Measurements from ENCODE around the gene CCDC15. TPM values are rescaled to one million over a fixed set of nuclear protein-coding genes. Genes with fewer than 3 reads are reported as not detected.
A peak's percentile ranks its signal among the peaks of the same experiment; 100 is the strongest.

Gene CCDC15
- total and polyA plus RNA-seq, 2 of the 13 experiments (the other 11 are each of a cell fraction or from before 2014, with no cell fraction given): 2.2 to 4.6 TPM

- peak; percentile 45 for TF ChIP-seq ZNF18 (CRISPR knock-in tag; IDR thresholded peaks at IDR 0.05; ENCODE audit: insufficient replicate concordance)
- peak; percentile 95 for TF ChIP-seq KAT8 (CRISPR knock-in tag; IDR thresholded peaks at IDR 0.05)
- no peak for TF ChIP-seq ZNF251 (CRISPR knock-in tag; IDR thresholded peaks at IDR 0.05)
- TF ChIP-seq, protein P1, sequence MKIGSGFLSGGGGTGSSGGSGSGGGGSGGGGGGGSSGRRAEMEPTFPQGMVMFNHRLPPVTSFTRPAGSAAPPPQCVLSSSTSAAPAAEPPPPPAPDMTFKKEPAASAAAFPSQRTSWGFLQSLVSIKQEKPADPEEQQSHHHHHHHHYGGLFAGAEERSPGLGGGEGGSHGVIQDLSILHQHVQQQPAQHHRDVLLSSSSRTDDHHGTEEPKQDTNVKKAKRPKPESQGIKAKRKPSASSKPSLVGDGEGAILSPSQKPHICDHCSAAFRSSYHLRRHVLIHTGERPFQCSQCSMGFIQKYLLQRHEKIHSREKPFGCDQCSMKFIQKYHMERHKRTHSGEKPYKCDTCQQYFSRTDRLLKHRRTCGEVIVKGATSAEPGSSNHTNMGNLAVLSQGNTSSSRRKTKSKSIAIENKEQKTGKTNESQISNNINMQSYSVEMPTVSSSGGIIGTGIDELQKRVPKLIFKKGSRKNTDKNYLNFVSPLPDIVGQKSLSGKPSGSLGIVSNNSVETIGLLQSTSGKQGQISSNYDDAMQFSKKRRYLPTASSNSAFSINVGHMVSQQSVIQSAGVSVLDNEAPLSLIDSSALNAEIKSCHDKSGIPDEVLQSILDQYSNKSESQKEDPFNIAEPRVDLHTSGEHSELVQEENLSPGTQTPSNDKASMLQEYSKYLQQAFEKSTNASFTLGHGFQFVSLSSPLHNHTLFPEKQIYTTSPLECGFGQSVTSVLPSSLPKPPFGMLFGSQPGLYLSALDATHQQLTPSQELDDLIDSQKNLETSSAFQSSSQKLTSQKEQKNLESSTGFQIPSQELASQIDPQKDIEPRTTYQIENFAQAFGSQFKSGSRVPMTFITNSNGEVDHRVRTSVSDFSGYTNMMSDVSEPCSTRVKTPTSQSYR (CRISPR knock-in tag; IDR thresholded peaks at IDR 0.05; ENCODE audit: borderline replicate concordance): 0 out of 2 replicates have a peak, but pooled peaks have one; percentile 41
- TF ChIP-seq ETV5 (CRISPR knock-in tag; IDR thresholded peaks at IDR 0.05; ENCODE audit: borderline replicate concordance): peak; percentile 65
- 0 out of 2 replicates have a peak, but pooled peaks have one; percentile 23 for TF ChIP-seq ATF2 (CRISPR knock-in tag; IDR thresholded peaks at IDR 0.05)
- TF ChIP-seq ZNF430 (CRISPR knock-in tag; IDR thresholded peaks at IDR 0.05): no peak
- TF ChIP-seq ZNF704 (CRISPR knock-in tag; IDR thresholded peaks at IDR 0.05; ENCODE audit: borderline replicate concordance): peak; percentile 55; the same call in 1 of the 2 replicates
- TF ChIP-seq ZNF772 (CRISPR knock-in tag; IDR thresholded peaks at IDR 0.05): peak; percentile 65; the same call in 1 of the 2 replicates
- 0 out of 2 replicates have a peak, but pooled peaks have one; percentile 43 for TF ChIP-seq MED13 (CRISPR knock-in tag; IDR thresholded peaks at IDR 0.05)
- no peak; the same call in 1 of the 2 replicates for TF ChIP-seq HOXD1 (CRISPR knock-in tag; IDR thresholded peaks at IDR 0.05)
- TF ChIP-seq KLF11 (CRISPR knock-in tag; IDR thresholded peaks at IDR 0.05): 0 out of 2 replicates have a peak, but pooled peaks have one; percentile 21
- TF ChIP-seq, protein P2, sequence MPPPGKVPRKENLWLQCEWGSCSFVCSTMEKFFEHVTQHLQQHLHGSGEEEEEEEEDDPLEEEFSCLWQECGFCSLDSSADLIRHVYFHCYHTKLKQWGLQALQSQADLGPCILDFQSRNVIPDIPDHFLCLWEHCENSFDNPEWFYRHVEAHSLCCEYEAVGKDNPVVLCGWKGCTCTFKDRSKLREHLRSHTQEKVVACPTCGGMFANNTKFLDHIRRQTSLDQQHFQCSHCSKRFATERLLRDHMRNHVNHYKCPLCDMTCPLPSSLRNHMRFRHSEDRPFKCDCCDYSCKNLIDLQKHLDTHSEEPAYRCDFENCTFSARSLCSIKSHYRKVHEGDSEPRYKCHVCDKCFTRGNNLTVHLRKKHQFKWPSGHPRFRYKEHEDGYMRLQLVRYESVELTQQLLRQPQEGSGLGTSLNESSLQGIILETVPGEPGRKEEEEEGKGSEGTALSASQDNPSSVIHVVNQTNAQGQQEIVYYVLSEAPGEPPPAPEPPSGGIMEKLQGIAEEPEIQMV (CRISPR knock-in tag; IDR thresholded peaks at IDR 0.05; ENCODE audit: low read depth): peak; percentile 57; the same call in 1 of the 2 replicates
- peak; percentile 23; the same call in 1 of the 2 replicates for TF ChIP-seq KLF12 (CRISPR knock-in tag; IDR thresholded peaks at IDR 0.05; ENCODE audit: borderline replicate concordance)
- TF ChIP-seq ZNF362 (CRISPR knock-in tag; IDR thresholded peaks at IDR 0.05; ENCODE audit: borderline replicate concordance): no peak
- TF ChIP-seq CREBL2 (CRISPR knock-in tag; IDR thresholded peaks at IDR 0.05; ENCODE audit: borderline replicate concordance): peak; percentile 56; the same call in 1 of the 2 replicates
- no peak for TF ChIP-seq ATM (IDR thresholded peaks at IDR 0.05; ENCODE audit: borderline replicate concordance)
Measured at GRCh38 chr11:124953753-124954589, at the start of gene CCDC15 (continued).

All from HepG2 (cell line).